Neural cell (in vitro differentiated cells): ENCODE measurements around the gene ODF4. TPM values are rescaled to one million over a fixed set of nuclear protein-coding genes. Genes with fewer than 3 reads are reported as not detected.

Experiments
- H2AFZ ChIP-seq: fragments of 200-600, 300-800 bp; sonication (generic), shearing (Covaris generic); 2 replicates; pipeline ENCODE4 v1.6.0; 2014; ENCODE audit warnings: low read depth, mild to moderate bottlenecking, antibody characterized with exemption, low read length, moderate library complexity
- H3F3A ChIP-seq: fragments of 200-600 bp; shearing (Covaris generic); 2 replicates; pipeline ENCODE4 v1.6.1; 2016; ENCODE audit warnings: mild to moderate bottlenecking, moderate library complexity, mixed read lengths, antibody characterized with exemption, low read length; ENCODE audit not compliant: insufficient read depth, poor library complexity, severe bottlenecking
- H3K27ac ChIP-seq: fragments of 200-600, 300-800 bp; sonication (generic), shearing (Covaris generic); 2 replicates; pipeline ENCODE4 v1.5.1; 2014; ENCODE audit warnings: mild to moderate bottlenecking, low read length, moderate library complexity
- H3K27me3 ChIP-seq: fragments of 300-800, 200-600 bp; sonication (generic), shearing (Covaris generic); 2 replicates; pipeline ENCODE4 v1.6.0; 2014; ENCODE audit warnings: mild to moderate bottlenecking, low read depth, low read length, moderate library complexity; ENCODE audit not compliant: insufficient read depth
- H3K36me3 ChIP-seq: fragments of 300-800, 200-600 bp; sonication (generic), shearing (Covaris generic); 2 replicates; pipeline ENCODE4 v1.5.1; 2014; ENCODE audit warnings: mild to moderate bottlenecking, antibody characterized with exemption, low read length, moderate library complexity; ENCODE audit not compliant: insufficient read depth
- H3K4me2 ChIP-seq: fragments of 300-800, 200-600 bp; sonication (generic), shearing (Covaris generic); 2 replicates; pipeline ENCODE4 v1.6.0; 2014; ENCODE audit warnings: mild to moderate bottlenecking, low read length
- H3K4me3 ChIP-seq: fragments of 300-800, 200-600 bp; sonication (generic), shearing (Covaris generic); 2 replicates; pipeline ENCODE4 v1.5.1; 2014; ENCODE audit warnings: mild to moderate bottlenecking, low read length, moderate library complexity
- H3K79me2 ChIP-seq: fragments of 200-600 bp; shearing (Covaris generic); replicated peaks from 2 replicates; pipeline ENCODE4 v1.6.0; 2014; ENCODE audit warnings: mild to moderate bottlenecking, low read length, moderate library complexity; ENCODE audit not compliant: insufficient read depth
- H3K9ac ChIP-seq: fragments of 300-800, 200-600 bp; sonication (generic), shearing (Covaris generic); 2 replicates; pipeline ENCODE4 v1.6.1; 2016; ENCODE audit warnings: mild to moderate bottlenecking, low read length, mixed read lengths
- H3K9me2 ChIP-seq: fragments of 200-600 bp; shearing (Covaris generic); 2 replicates; pipeline ENCODE4 v1.6.1; 2016; ENCODE audit warnings: mild to moderate bottlenecking, low read length, mixed read lengths; ENCODE audit not compliant: insufficient read depth
- H3K9me3 ChIP-seq: fragments of 200-600, 300-800 bp; sonication (generic), shearing (Covaris generic); 2 replicates; pipeline ENCODE4 v1.6.1; 2016; ENCODE audit warnings: mild to moderate bottlenecking, mixed run types, low read length, moderate library complexity, mixed read lengths
- H4K20me1 ChIP-seq: fragments of 200-600 bp; shearing (Covaris generic); 2 replicates; pipeline ENCODE4 v1.6.1; 2016; ENCODE audit warnings: mild to moderate bottlenecking, mixed run types; ENCODE audit not compliant: insufficient read depth
- EP300 ChIP-seq: fragments of 450-650 bp; conservative IDR thresholded peaks from 2 replicates; pipeline ENCODE4 v1.6.1; 2014; ENCODE audit warnings: antibody characterized with exemption, mild to moderate bottlenecking, moderate library complexity; ENCODE audit not compliant: poor library complexity, severe bottlenecking
- EZH2 ChIP-seq: fragments of 200-600, 300-800 bp; shearing (Covaris generic), sonication (generic); IDR thresholded peaks from 2 replicates; pipeline ENCODE4 v1.6.1; 2014; ENCODE audit warnings: antibody characterized with exemption, low read length, borderline replicate concordance, mild to moderate bottlenecking; ENCODE audit not compliant: insufficient read depth, poor library complexity, severe bottlenecking
- MXI1 ChIP-seq: fragments of 450-650 bp; conservative IDR thresholded peaks from 2 replicates; pipeline ENCODE4 v1.6.1; 2014; ENCODE audit warnings: antibody characterized with exemption, mild to moderate bottlenecking; ENCODE audit not compliant: poor library complexity, severe bottlenecking
- POLR2AphosphoS5 ChIP-seq: IDR thresholded peaks from 2 replicates; pipeline ENCODE4 v1.6.1; 2012
- RAD21 ChIP-seq: fragments of 450-650 bp; conservative IDR thresholded peaks from 2 replicates; pipeline ENCODE4 v1.6.1; 2014; ENCODE audit warnings: antibody characterized with exemption, mild to moderate bottlenecking, moderate library complexity
- SMC3 ChIP-seq: fragments of 450-650 bp; conservative IDR thresholded peaks from 2 replicates; pipeline ENCODE4 v1.6.1; 2014; ENCODE audit warnings: antibody characterized with exemption, mild to moderate bottlenecking, moderate library complexity; ENCODE audit not compliant: poor library complexity
- TAF1 ChIP-seq: IDR thresholded peaks from 2 replicates; pipeline ENCODE4 v1.6.1; 2012; ENCODE audit warnings: low read depth
- polyA plus RNA-seq: library from polyadenylated mRNA; depleted of rRNA; stranded (reverse); fragments of >200 nt; gene quantifications from 2 replicates; pipeline ENCODE4 v1.2.3, GENCODE V29; 2014
- TF ChIP-seq, protein P1 (sequence below): IDR thresholded peaks from 2 replicates; pipeline ENCODE4 v1.6.1; 2012; ENCODE audit warnings: borderline replicate concordance
- TF ChIP-seq, protein P2 (sequence below): fragments of 450-650 bp; IDR thresholded peaks from 2 replicates; pipeline ENCODE4 v1.5.1; 2014; ENCODE audit warnings: antibody characterized with exemption, mild to moderate bottlenecking, moderate library complexity; ENCODE audit not compliant: poor library complexity, severe bottlenecking

Gene ODF4
- polyA plus RNA-seq, 1 donor from 2014 or later, result not detected

DNA sequence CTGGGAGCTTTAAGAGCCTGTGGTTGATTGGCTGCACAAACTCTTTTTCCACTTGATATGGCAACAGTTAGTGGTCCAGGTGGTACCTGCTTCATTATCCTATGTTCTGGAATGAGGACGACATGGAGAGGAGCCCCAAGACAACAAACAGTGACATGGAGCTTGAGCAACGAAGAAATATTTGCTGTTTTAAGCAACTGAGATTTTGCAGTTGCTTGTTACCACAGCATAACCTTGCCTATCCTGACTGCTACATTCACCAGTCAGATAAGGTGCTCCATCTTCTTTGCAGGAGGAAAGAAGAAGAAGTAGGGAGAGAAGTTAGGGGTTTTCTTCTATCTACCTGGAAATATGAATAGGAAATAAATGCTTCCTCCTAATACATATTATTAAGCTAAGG lies 7.5 kb upstream of the ODF4 start:
- H3K9me2 ChIP-seq, result no peaks in the 10 kb centered on the region
- H3K9ac ChIP-seq, result no peak overlapping the region
- H3K9me3 ChIP-seq, result no peaks in the 10 kb centered on the region
- no peak overlapping the region for H3K4me3 ChIP-seq
- H3K4me2 ChIP-seq, result no peak overlapping the region
- H2AFZ ChIP-seq, result no peak overlapping the region
- no peak overlapping the region for H3K27ac ChIP-seq
- no peaks in the 10 kb centered on the region for H3K36me3 ChIP-seq
- H4K20me1 ChIP-seq, result no peaks in the 10 kb centered on the region
- no peaks in the 10 kb centered on the region for H3F3A ChIP-seq
- TF ChIP-seq RAD21, result no peak
- no peaks in the 10 kb centered on the region for H3K79me2 ChIP-seq
- peaks cover 4% of the 10 kb centered on the region for H3K27me3 ChIP-seq

DNA sequence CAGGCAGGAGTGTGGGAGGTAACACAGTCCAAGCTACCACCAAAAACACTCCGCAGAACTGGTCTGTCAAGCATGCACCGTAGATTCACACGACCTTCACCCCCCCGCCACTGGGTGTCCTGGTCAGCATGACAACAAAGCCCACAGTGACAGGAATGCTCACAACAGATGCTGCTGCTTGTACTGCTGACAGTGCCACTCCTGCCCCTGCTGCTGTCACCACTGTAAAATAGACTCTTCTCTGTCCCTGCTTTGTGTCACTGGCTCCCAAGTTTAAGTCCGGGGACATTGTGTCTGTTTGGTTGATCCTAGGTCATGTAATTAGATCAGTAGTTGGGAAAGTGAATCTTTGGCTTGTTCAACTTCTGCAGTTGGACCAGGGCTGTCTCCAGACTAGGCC lies 7.0 kb upstream of the ODF4 start:
- H3K4me2 ChIP-seq, result no peak overlapping the region

DNA sequence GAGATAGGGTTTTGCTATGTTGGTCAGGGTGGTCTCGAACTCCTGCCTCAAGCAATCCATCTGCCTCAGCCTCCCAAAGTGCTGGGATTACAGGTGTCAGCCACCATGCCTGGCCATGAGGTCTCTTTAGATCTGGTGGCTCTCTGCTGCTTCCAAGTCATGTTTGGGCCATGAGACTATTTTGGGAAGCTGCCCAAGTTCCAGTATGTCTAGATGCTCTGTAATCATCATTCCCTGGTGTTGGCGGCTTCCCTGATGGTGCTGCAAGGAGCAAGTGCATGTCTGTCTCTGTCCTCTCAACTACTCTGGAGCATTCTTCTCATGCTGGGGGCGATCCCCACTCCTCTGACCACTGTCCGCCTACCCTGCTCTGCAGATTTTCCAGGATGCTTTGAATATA lies 6.4 kb upstream of the ODF4 start:
- no peaks in the 10 kb centered on the region for H4K20me1 ChIP-seq
- H2AFZ ChIP-seq, result no peak overlapping the region
- no peaks in the 10 kb centered on the region for H3K27me3 ChIP-seq
- no peaks in the 10 kb centered on the region for H3K79me2 ChIP-seq
- no peak overlapping the region for H3K4me2 ChIP-seq
- H3F3A ChIP-seq, result no peaks in the 10 kb centered on the region
- H3K27ac ChIP-seq, result no peak overlapping the region
- H3K36me3 ChIP-seq, result no peaks in the 10 kb centered on the region
- no peak overlapping the region for H3K4me3 ChIP-seq
- H3K9ac ChIP-seq, result no peak overlapping the region
- no peaks in the 10 kb centered on the region for H3K9me2 ChIP-seq
- H3K9me3 ChIP-seq, result no peaks in the 10 kb centered on the region
- no peak for TF ChIP-seq EP300
- TF ChIP-seq, protein P1, sequence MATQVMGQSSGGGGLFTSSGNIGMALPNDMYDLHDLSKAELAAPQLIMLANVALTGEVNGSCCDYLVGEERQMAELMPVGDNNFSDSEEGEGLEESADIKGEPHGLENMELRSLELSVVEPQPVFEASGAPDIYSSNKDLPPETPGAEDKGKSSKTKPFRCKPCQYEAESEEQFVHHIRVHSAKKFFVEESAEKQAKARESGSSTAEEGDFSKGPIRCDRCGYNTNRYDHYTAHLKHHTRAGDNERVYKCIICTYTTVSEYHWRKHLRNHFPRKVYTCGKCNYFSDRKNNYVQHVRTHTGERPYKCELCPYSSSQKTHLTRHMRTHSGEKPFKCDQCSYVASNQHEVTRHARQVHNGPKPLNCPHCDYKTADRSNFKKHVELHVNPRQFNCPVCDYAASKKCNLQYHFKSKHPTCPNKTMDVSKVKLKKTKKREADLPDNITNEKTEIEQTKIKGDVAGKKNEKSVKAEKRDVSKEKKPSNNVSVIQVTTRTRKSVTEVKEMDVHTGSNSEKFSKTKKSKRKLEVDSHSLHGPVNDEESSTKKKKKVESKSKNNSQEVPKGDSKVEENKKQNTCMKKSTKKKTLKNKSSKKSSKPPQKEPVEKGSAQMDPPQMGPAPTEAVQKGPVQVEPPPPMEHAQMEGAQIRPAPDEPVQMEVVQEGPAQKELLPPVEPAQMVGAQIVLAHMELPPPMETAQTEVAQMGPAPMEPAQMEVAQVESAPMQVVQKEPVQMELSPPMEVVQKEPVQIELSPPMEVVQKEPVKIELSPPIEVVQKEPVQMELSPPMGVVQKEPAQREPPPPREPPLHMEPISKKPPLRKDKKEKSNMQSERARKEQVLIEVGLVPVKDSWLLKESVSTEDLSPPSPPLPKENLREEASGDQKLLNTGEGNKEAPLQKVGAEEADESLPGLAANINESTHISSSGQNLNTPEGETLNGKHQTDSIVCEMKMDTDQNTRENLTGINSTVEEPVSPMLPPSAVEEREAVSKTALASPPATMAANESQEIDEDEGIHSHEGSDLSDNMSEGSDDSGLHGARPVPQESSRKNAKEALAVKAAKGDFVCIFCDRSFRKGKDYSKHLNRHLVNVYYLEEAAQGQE, result no peak
- TF ChIP-seq MXI1, result no peak
- TF ChIP-seq EZH2, result no peak

More for the DNA sequence above, 7.0 kb upstream of the ODF4 start:
- Histone ChIP-seq H3K9me2 (no peaks in the 10 kb centered on the region), H3K27me3 (no peaks in the 10 kb centered on the region), H3K9ac (no peak overlapping the region), H4K20me1 (no peaks in the 10 kb centered on the region), H3K9me3 (no peaks in the 10 kb centered on the region), H3K27ac (no peak overlapping the region), H3K36me3 (no peaks in the 10 kb centered on the region), H2AFZ (no peak overlapping the region), H3K79me2 (no peaks in the 10 kb centered on the region), H3F3A (no peaks in the 10 kb centered on the region), H3K4me3 (no peak overlapping the region)
- TF ChIP-seq, protein P1, result no peak
- no peak for TF ChIP-seq MXI1
- TF ChIP-seq EZH2, result no peak
- no peak for TF ChIP-seq TAF1
- TF ChIP-seq, protein P2, sequence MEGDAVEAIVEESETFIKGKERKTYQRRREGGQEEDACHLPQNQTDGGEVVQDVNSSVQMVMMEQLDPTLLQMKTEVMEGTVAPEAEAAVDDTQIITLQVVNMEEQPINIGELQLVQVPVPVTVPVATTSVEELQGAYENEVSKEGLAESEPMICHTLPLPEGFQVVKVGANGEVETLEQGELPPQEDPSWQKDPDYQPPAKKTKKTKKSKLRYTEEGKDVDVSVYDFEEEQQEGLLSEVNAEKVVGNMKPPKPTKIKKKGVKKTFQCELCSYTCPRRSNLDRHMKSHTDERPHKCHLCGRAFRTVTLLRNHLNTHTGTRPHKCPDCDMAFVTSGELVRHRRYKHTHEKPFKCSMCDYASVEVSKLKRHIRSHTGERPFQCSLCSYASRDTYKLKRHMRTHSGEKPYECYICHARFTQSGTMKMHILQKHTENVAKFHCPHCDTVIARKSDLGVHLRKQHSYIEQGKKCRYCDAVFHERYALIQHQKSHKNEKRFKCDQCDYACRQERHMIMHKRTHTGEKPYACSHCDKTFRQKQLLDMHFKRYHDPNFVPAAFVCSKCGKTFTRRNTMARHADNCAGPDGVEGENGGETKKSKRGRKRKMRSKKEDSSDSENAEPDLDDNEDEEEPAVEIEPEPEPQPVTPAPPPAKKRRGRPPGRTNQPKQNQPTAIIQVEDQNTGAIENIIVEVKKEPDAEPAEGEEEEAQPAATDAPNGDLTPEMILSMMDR, result no peak
- no peak for TF ChIP-seq RAD21
- TF ChIP-seq EP300, result no peak
- no peak for TF ChIP-seq SMC3
- no peak for TF ChIP-seq POLR2AphosphoS5
